ENCODE results near the gene CEP250.

DNA sequence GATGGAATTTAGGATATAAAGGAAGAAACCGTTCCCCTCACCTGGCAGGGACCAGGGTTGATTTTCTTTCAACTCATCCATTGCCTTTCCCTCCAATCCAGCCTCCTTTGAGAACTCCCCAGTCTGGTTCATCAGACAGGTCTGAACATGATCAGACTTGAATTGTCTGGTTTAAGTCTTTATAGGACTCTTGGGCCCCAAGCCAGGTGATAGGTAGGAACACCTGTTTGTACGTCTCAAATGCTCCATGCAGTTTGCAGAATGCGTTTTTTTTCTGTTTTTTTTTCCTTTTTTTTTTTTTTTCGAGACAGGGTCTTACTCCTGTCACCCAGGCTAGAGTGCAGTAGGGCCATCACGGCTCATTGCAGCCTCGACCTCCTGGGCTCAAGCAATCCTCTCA is 4.1 kb upstream of the CEP250 start:
- TF ChIP-seq SPI1 (IDR thresholded peaks at IDR 0.05; ENCODE audit: low read depth, low read length) (no peak), POLR2A (IDR thresholded peaks at IDR 0.05; ENCODE audit: low read depth, low read length) (no peak), POLR2AphosphoS5 (IDR thresholded peaks at IDR 0.05; ENCODE audit: low read depth, low read length) (no peak)

Data from GM12891 (cell line).